AG04450 (cell line): Measurements from ENCODE around the gene SCRN1. TPM values are rescaled to one million over a fixed set of nuclear protein-coding genes. Genes with fewer than 3 reads are reported as not detected.
"Not testable (repeated sequence)": the region's sequence is repeated elsewhere in the genome, so short reads cannot be mapped to it uniquely, and the experiment has no call there.

Experiments
- CTCF ChIA-PET: fragments of 300-600, 350-600 bp; formaldehyde crosslinking; extraction: SDS; loops from one replicate; lab custom pipeline; 2022; ENCODE audit warnings: antibody characterized with exemption, inconsistent platforms; lab: Charles Lee
- POLR2A ChIA-PET: fragments of 350-600 bp; formaldehyde crosslinking; extraction: SDS; loops from one replicate; lab custom pipeline; 2021; ENCODE audit warnings: antibody characterized with exemption, inconsistent platforms; lab: Yijun Ruan, JAX
- DNase-seq: peaks from one replicate; pipeline ENCODE4 v3.0.0-alpha.2; 2011; ENCODE audit warnings: low read depth, low spot score
- H3K27ac ChIP-seq: one replicate; pipeline ENCODE4 v1.5.1; 2012; ENCODE audit warnings: low read depth, low read length, control low read depth
- H3K27me3 ChIP-seq: one replicate; pipeline ENCODE4 v1.6.0; 2012; ENCODE audit warnings: low read length; ENCODE audit not compliant: control insufficient read depth, insufficient read depth
- H3K4me3 ChIP-seq: 2 replicates; pipeline ENCODE4 v1.5.1; 2011; ENCODE audit warnings: mild to moderate bottlenecking, low read depth, low read length, control low read depth
- H3K9me3 ChIP-seq: 2 replicates; pipeline ENCODE4 v1.5.1; 2012; ENCODE audit warnings: low read length; ENCODE audit not compliant: control insufficient read depth, insufficient read depth
- polyA plus RNA-seq: library from polyadenylated mRNA; depleted of rRNA; stranded (reverse); fragments of >200 nt; gene quantifications from 2 replicates; pipeline ENCODE4 v1.2.3, GENCODE V29; 2011
- TF ChIP-seq, protein P1 (sequence below): IDR thresholded peaks from 2 replicates; pipeline ENCODE4 v1.5.1; 2011; ENCODE audit warnings: low read depth, low read length, control low read depth, inconsistent platforms

The SCRN1 gene
- polyA plus RNA-seq, 1 experiment: 123 TPM

- TF ChIP-seq, protein P1, sequence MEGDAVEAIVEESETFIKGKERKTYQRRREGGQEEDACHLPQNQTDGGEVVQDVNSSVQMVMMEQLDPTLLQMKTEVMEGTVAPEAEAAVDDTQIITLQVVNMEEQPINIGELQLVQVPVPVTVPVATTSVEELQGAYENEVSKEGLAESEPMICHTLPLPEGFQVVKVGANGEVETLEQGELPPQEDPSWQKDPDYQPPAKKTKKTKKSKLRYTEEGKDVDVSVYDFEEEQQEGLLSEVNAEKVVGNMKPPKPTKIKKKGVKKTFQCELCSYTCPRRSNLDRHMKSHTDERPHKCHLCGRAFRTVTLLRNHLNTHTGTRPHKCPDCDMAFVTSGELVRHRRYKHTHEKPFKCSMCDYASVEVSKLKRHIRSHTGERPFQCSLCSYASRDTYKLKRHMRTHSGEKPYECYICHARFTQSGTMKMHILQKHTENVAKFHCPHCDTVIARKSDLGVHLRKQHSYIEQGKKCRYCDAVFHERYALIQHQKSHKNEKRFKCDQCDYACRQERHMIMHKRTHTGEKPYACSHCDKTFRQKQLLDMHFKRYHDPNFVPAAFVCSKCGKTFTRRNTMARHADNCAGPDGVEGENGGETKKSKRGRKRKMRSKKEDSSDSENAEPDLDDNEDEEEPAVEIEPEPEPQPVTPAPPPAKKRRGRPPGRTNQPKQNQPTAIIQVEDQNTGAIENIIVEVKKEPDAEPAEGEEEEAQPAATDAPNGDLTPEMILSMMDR: no peak
- no peak for DNase-seq
- CTCF ChIA-PET: interaction anchor here (2.0 kb wide), 1 partner anchor 49 kb away, joined by 8 read pairs; no protein-coding TSS in a partner anchor
- Histone ChIP-seq H3K27ac (no peak overlapping the region), H3K27me3 (no peaks in the 10 kb centered on the region), H3K9me3 (no peaks in the 10 kb centered on the region), H3K4me3 (no peak overlapping the region)
- POLR2A ChIA-PET: no interaction called here
These were observed 19.9 kb downstream of the SCRN1 start for GRCh38 chr7:29969738-29970137.

GRCh38 chr7:29968683-29969395 lies 20.8 kb downstream of the SCRN1 start:
- Histone ChIP-seq H3K27me3 (no peaks in the 10 kb centered on the region), H3K9me3 (no peaks in the 10 kb centered on the region), H3K4me3 (no peak overlapping the region), H3K27ac (peak overlapping the region; percentile 53)
- ChIA-PET POLR2A (interaction anchor here (0.6 kb wide), 1 partner anchor 93 kb away, joined by 3 read pairs; no protein-coding TSS in a partner anchor), CTCF (interaction anchor here (1.4 to 2.0 kb wide), 2 partner anchors 8 to 48 kb away, joined by 3 to 8 read pairs; no protein-coding TSS in a partner anchor)
- peak; percentile 72 for DNase-seq
- TF ChIP-seq, protein P1: no peak

DNA sequence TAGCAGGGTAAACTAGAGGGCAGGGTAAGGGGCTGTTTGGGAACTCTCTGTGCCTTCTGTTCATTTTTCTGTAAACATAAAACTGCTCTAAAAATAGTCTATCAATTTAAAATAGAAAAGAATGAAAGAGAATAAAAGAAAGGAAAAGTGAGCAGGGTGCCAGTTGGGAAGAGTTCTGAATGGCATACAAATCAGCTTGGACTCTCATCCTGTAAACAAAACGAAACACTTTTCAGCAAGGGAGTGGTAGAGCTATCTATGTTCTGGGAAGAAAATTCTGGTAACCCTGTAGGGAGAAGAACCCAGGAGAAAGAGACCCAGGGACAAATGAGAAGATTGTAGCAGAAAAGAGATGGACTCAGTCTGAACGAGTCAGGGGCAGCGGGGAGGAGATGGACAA lies 24.6 kb downstream of the SCRN1 start:
- no peaks in the 10 kb centered on the region for H3K9me3 ChIP-seq
- no peak for DNase-seq
- H3K27me3 ChIP-seq: no peaks in the 10 kb centered on the region
- TF ChIP-seq, protein P1: no peak
- H3K27ac ChIP-seq: no peak overlapping the region
- no peak overlapping the region for H3K4me3 ChIP-seq
- POLR2A ChIA-PET: interaction anchor here (0.5 to 0.9 kb wide), 2 partner anchors 36 to 599 kb away, joined by 3 to 8 read pairs; no protein-coding TSS in a partner anchor
- CTCF ChIA-PET: interaction anchor here (1.3 to 1.4 kb wide), 2 partner anchors 98 to 110 kb away, joined by 3 to 4 read pairs; no protein-coding TSS in a partner anchor

DNA sequence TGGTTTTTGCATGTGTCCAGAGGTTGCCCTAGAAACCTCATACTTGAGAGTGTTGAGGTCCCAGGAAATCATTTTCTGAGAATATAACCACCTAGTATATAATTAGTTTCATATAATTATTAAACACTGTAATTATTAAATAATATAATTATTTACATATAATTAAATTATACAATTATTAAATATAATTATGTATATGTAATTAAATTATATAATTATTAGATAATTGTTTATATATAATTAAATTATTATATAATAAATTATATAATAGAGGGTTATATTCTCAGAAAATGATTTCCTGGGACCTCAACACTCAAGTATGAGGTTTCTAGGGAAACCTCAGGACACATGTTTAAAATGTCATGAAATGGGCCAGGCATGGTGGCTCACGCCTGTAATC lies 27.6 kb downstream of the SCRN1 start:
- ChIA-PET CTCF (no interaction called here), POLR2A (no interaction called here)
- H3K9me3 ChIP-seq: no peaks in the 10 kb centered on the region
- DNase-seq: no peak
- TF ChIP-seq, protein P1: no peak
- no peak overlapping the region for H3K4me3 ChIP-seq
- no peak overlapping the region for H3K27ac ChIP-seq
- H3K27me3 ChIP-seq: no peaks in the 10 kb centered on the region

DNA sequence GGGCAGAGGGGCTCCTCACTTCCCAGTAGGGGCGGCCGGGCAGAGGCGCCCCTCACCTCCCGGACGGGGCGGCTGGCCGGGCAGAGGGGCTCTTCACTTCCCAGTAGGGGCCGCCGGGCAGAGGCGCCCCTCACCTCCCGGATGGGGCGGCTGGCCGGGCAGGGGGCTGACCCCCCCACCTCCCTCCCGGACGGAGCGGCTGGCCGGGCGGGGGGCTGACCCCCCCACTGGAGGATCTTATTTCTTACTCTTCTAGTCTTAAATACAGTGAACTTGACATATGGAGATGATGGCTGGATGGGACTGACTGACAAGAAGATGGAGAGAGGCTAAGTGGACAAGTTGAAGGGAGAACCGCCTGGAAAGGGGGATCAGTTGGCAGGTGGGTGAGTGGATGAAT lies 28.0 kb downstream of the SCRN1 start:
- DNase-seq, H3K4me3 ChIP-seq, H3K9me3 ChIP-seq, H3K27me3 ChIP-seq, H3K27ac ChIP-seq, CTCF ChIA-PET, POLR2A ChIA-PET: not testable (repeated sequence)
